NCI-H1436 (cell line): Measurements from ENCODE around the gene CARD8.

Source experiments
- DNase-seq: peaks from one replicate; lab custom pipeline; 2025; lab: John Stamatoyannopoulos, UW

Gene CARD8

GRCh38 chr19:48206397-48207093, 49.2 kb downstream of the CARD8 start:
- no peak for DNase-seq

GRCh38 chr19:48203794-48204628, 51.7 kb downstream of the CARD8 start:
- DNase-seq: peak; percentile 100

- peak; percentile 50 for DNase-seq
Observed at GRCh38 chr19:48203222-48203793, 52.4 kb downstream of the CARD8 start.

GRCh38 chr19:48196933-48197665, 58.6 kb downstream of the CARD8 start:
- no peak for DNase-seq

- no peak for DNase-seq
Observed at GRCh38 chr19:48196321-48196763, 59.4 kb downstream of the CARD8 start.

GRCh38 chr19:48194844-48195830, 60.6 kb downstream of the CARD8 start:
- no peak for DNase-seq

GRCh38 chr19:48194041-48194843, 61.5 kb downstream of the CARD8 start:
- no peak for DNase-seq

GRCh38 chr19:48192750-48193149, 63.0 kb downstream of the CARD8 start:
- no peak for DNase-seq

- DNase-seq: no peak
Observed at GRCh38 chr19:48190885-48191284, 64.8 kb downstream of the CARD8 start.

- DNase-seq: peak; percentile 97
Observed at GRCh38 chr19:48190288-48190884, 65.3 kb downstream of the CARD8 start.

GRCh38 chr19:48186541-48186991, 69.1 kb downstream of the CARD8 start:
- DNase-seq: no peak

GRCh38 chr19:48186015-48186414, 69.7 kb downstream of the CARD8 start:
- no peak for DNase-seq

GRCh38 chr19:48183356-48183755, 72.4 kb downstream of the CARD8 start:
- no peak for DNase-seq

- DNase-seq: no peak
Observed at GRCh38 chr19:48182434-48182833, 73.3 kb downstream of the CARD8 start.

GRCh38 chr19:48181505-48181904, 74.2 kb downstream of the CARD8 start:
- no peak for DNase-seq

GRCh38 chr19:48176226-48176625, 79.5 kb downstream of the CARD8 start:
- DNase-seq: no peak

GRCh38 chr19:48175578-48175977, 80.1 kb downstream of the CARD8 start:
- no peak for DNase-seq

GRCh38 chr19:48174445-48175030, 81.2 kb downstream of the CARD8 start:
- DNase-seq: no peak

GRCh38 chr19:48171710-48172109, 84.0 kb downstream of the CARD8 start:
- DNase-seq: no peak
